ENCODE data around the gene COL24A1.

GRCh38 chr1:85838238-85838637, 318.3 kb downstream of the COL24A1 start:
- TF ChIP-seq EZH2 (IDR thresholded peaks at IDR 0.05; ENCODE audit: insufficient read depth, poor library complexity, severe bottlenecking) (no peak), EZH2phosphoT487 (IDR thresholded peaks at IDR 0.05; ENCODE audit: insufficient read depth, low read depth) (no peak)
